Stimulated activated CD8-positive, alpha-beta memory T cell treated with anti-CD3 and anti-CD28 coated beads, Interleukin-12 subunit alpha, Interleukin-12 subunit beta, amount 100 ng/mL, for 24 hours (primary cell): ENCODE data around the gene ZNF497.
A peak's percentile ranks its signal among the peaks of the same experiment; 100 is the strongest.
"Not testable (repeated sequence)": the region's sequence is repeated elsewhere in the genome, so short reads cannot be mapped to it uniquely, and the experiment has no call there.

Experiments used
- DNase-seq: peaks from one replicate; pipeline ENCODE4 v3.0.0-alpha.2; 2020; ENCODE audit errors: extremely low read depth

The ZNF497 gene

DNA sequence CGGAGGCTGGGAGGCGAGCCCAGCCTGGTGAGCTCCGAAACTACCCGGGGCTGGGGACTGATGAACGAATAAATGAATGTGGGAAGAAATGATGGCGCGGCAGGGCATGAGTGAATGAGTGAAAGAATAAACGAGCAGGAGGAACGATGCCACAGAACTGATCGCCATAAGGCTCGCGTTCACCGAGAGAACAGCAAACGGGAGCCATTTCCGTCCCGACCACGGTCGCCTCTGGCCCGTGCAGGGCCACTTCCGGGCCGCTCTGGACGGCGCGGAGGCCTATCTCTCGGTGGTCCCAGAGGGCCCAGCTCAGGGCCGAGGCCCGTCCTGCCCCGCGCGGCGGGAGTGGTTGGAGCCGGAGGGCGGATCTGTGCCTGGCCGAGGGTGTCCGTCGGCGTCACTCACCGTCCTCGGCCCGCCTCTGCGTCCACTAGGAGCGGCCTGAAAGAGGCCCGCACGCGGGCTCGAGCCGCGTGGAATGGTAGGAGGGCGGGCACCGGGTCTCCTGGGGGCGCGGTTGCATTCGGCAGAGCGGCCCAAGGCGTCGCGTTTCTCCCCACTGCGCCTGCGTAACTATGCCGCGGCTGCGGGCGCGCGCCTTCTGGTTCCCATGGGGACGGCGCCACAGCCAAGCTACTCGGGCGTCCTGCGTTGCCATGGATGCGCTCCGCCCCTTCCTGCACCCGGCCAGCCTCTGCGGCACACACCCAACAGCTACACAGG, at the start of gene ZNF497:
ZNF497 (minus strand) TSS at position 480 of the 723 bp plus-strand sequence. CDS start 5,116 bp downstream, outside the sequence.
- peak; percentile 98 for DNase-seq

- DNase-seq = no peak
Measured at GRCh38 chr19:58409010-58409790, 46.6 kb upstream of the ZNF497 start.

DNA sequence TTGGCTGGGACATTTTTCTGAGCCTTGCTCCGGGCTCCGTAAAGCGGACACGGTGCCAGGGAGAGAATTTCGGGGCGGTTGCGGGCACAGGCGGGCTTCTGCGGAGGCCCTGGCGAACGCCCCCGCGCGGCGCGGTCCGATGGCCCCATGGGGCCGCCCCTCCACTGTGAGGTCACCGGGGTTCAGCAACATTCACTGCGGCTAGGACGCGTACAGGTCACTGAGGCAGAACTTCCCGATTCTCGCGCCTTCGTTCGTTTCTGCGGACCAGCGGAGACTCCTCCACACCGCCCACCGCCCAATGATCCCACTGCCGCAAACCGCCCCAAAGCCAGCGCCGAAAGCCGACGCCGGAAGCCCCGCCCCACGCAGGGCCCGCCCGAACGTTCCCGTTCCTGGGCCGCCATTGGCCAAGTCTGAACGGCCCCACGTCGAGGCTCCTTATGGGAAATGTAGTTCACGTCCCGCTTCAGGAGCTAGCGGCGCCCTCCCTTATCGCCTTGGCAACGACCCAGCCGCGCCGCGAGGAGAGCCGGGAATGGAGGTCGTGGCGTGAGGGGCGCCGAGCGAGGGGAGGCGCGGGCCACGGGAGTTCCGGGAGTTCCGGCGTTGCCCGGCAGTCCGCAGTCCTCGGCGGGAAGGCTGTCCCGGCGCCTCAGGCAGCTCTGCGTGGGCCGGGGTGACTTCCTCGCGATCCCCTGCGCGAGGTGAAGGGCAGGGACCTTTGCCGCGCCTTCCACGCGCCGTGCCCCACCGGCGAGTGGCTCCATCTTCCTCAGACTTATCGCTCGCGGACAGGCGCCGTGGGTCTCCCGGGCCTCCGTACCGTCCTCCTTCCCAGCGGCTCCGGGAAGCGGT, 45.8 kb upstream of the ZNF497 start, which contains the start of gene ZNF584:
ZNF584 (plus strand) TSS at position 498 of the 858 bp plus-strand sequence. CDS start 499 bp downstream, outside the sequence.
- peak; percentile 89 for DNase-seq

GRCh38 chr19:58407658-58408151, 45.2 kb upstream of the ZNF497 start:
- no peak for DNase-seq

- DNase-seq = no peak
Measured at GRCh38 chr19:58406818-58407657, 44.5 kb upstream of the ZNF497 start.

- DNase-seq = not testable (repeated sequence)
Measured at GRCh38 chr19:58403920-58404478, 41.4 kb upstream of the ZNF497 start.

DNA sequence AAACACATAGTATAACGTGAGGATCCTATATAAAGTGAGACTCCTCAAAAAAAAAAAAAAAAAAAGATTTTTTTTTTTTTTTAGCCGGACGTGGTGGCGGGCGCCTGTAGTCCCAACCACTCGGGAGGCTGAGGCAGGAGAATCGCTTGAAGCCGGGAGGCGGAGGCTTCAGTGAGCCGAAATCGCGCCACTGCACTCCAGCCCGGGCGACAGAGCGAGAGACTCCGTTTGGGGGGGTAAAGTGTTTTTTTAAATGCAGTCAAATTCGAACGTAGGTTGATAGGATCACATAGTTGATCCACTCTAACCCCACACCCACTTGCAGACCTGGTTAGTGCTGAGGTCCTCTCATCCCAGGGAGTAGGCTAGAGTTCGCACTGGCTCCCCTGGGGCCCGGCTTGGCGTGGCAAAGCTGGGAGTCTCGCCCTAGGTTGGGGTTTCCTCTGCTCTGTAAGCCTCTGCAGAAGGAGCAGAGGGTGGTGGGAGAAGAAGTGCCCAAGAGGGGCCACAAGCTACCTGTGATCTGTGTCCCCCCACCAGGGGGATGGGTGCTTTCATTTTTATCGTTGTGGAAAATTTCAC, 39.4 kb upstream of the ZNF497 start:
- no peak for DNase-seq

- peak; percentile 96 for DNase-seq
Measured at GRCh38 chr19:58400916-58401839, 38.6 kb upstream of the ZNF497 start.

DNA sequence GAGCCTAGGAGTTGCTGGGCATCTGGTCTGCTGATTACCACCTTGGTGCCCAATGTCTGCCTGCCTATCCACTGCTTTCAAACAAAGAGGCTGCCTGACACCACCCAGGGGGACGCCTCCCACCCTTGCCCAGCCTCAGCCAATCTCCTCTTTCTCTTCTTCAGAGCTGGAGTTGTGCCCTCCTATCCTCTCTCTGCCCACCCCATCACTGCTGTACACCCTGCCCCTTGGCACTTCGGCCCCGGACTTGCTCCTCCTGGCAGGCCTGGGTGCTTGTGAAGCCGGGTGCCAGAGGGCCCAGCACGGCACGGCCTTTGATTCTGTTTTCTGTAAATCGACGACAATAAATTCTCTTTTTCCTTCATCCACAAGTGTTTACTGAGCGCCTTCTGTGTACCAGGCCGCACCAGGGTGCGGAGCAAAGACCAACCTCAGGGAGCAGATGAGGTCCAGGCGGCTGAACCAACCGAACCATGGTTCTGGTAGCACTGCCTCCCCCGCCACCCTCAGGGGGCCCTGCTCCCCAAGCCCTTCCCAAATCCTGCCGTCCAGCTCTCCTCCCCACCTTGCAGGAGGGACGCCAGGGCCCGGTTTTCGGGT, 37.9 kb upstream of the ZNF497 start:
- DNase-seq = no peak

GRCh38 chr19:58399903-58400302, 37.4 kb upstream of the ZNF497 start:
- no peak for DNase-seq

- DNase-seq = no peak
Measured at GRCh38 chr19:58398545-58398944, 36.0 kb upstream of the ZNF497 start.

- DNase-seq = no peak
Measured at GRCh38 chr19:58398087-58398486, 35.5 kb upstream of the ZNF497 start.

GRCh38 chr19:58397533-58398037, 35.0 kb upstream of the ZNF497 start:
- DNase-seq = no peak

- DNase-seq = no peak
Measured at GRCh38 chr19:58396691-58397532, 34.4 kb upstream of the ZNF497 start.

DNA sequence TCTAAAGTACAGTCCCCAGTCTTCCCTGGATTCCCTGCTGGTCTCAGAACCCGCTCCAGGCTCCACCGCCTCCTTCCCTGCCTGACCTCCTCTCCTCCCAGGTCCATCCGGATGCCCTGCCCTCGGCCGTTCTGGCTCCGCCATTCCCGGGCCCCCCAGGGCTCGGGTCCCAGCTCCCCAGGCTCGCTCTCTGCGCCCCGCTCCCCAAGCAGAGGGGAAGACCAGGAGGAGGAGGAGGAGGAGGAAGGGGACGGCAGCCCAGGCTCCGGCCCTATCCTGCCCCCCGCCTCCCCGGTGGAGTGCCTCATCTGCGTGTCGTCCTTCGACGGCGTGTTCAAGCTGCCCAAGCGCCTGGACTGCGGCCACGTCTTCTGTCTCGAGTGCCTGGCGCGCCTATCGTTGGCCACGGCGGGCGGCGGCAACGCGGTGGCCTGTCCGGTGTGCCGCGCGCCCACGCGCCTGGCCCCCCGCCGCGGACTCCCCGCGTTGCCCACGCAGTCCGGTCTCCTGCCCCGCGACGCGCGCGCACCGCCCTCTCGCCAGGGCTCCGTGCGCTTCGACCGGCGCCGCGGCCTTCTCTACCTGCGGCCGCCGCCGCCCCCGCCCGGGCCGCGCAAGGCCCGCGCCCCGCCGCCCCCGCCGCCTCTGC, 33.6 kb upstream of the ZNF497 start:
- no peak for DNase-seq

DNA sequence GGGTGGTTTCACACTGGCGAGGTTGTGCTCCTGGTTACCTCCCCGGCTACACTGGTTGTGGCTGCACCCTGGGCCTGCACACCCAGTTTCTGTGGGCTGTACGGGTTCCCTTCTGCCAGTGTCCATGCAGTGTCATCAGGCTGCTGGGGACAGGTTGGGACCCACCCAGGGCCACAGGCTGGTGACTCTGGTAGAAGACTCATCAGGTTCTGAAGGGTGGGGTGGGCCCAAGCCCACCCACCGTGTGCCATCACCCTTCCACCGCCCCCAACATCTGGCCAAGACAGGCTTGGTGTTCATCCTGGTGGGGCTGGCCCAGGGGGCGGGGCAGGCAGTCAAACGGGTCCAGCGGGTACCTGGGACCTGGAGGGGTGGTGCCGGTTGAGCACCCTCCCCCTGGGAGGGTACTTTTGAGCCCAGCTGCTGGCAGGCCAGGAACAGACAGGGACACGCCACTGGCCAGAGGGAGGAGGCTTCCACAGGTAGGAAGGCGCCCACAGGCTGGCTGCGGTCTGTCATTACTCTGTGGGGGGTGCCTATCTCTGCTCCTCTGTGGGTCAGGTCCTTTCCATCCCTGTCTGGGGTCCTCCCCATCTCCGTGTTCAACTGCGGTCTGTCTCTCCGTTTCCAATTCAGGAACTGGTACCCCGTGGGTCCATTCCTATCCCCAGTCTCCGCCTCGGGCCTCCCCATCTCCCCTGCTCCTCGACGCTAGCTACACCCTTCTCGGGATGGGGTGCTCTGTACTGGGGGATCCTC, 32.8 kb upstream of the ZNF497 start, which contains the start of gene RNF225:
RNF225 (plus strand) TSS at position 437 of the 759 bp plus-strand sequence. CDS start 434 bp downstream, outside the sequence.
- no peak for DNase-seq
